SKM-1 treated with dmso at 0.1 percent for 144 hours (cell line): ENCODE results near the gene NALF2.

Experiments used
- DNase-seq: peaks from one replicate; lab custom pipeline; 2025; ENCODE audit not compliant: unreplicated experiment; lab: John Stamatoyannopoulos, UW

NALF2 gene

GRCh38 chrX:69524781-69525363, 20.7 kb downstream of the NALF2 start:
- no peak for DNase-seq

- DNase-seq, result no peak
These were observed 26.2 kb downstream of the NALF2 start for GRCh38 chrX:69530306-69530705.

GRCh38 chrX:69531031-69531755, 27.1 kb downstream of the NALF2 start:
- no peak for DNase-seq

GRCh38 chrX:69535661-69536060, 31.5 kb downstream of the NALF2 start:
- no peak for DNase-seq

GRCh38 chrX:69538321-69538876, 34.3 kb downstream of the NALF2 start:
- DNase-seq, result peak; percentile 14

GRCh38 chrX:69539437-69539836, 35.3 kb downstream of the NALF2 start:
- no peak for DNase-seq

- no peak for DNase-seq
These were observed 37.8 kb downstream of the NALF2 start for GRCh38 chrX:69541956-69542355.

- DNase-seq, result no peak
These were observed 39.4 kb downstream of the NALF2 start for GRCh38 chrX:69543572-69543971.

GRCh38 chrX:69546417-69546816, 42.3 kb downstream of the NALF2 start:
- DNase-seq, result no peak

GRCh38 chrX:69546978-69547377, 42.9 kb downstream of the NALF2 start:
- no peak for DNase-seq

- DNase-seq, result peak; percentile 59
These were observed 47.4 kb downstream of the NALF2 start for GRCh38 chrX:69551421-69552009.

GRCh38 chrX:69552512-69552911, 48.4 kb downstream of the NALF2 start:
- no peak for DNase-seq
